Prostate gland (tissue), 2 donors: ENCODE data around the gene FOXL2.

ENCODE experiments used
- CTCF ChIP-seq, 4 experiments: fragments of 200-600 bp in 2 of 4; fragments of 450-650 bp in 2 of 4; sonication (generic) in 2 of 4; IDR thresholded peaks; 1 replicate in 3 of 4; 2 replicates in 1 of 4; pipeline ENCODE4 v1.5.1; 2016 to 2019; ENCODE audit warnings: antibody characterized with exemption in 4 of 4, mild to moderate bottlenecking in 2 of 4, moderate library complexity in 2 of 4
- POLR2A ChIP-seq: fragments of 450-650 bp; IDR thresholded peaks from one replicate; pipeline ENCODE4 v1.6.1; 2016; ENCODE audit warnings: antibody characterized with exemption, mild to moderate bottlenecking
- POLR2AphosphoS5 ChIP-seq: sonication (generic); formaldehyde crosslinking; IDR thresholded peaks from one replicate; pipeline ENCODE4 v1.6.1; 2017; ENCODE audit warnings: antibody characterized with exemption

- TF ChIP-seq CTCF (IDR thresholded peaks at IDR 0.05) (no peak), POLR2AphosphoS5 (no peak), POLR2A (no peak)
Measured at GRCh38 chr3:138939561-138940241, 7.2 kb downstream of the FOXL2 start.
